NCI-H1417 treated with DMSO at 0.1 percent for 48 hours (cell line): ENCODE results near the gene SLC1A2.

ENCODE experiments used
- DNase-seq: peaks from one replicate; lab custom pipeline; 2025; lab: John Stamatoyannopoulos, UW

SLC1A2 gene

GRCh38 chr11:35376118-35376510 is 43.2 kb downstream of the SLC1A2 start:
- DNase-seq = no peak

- DNase-seq = no peak
Observed at GRCh38 chr11:35375332-35376117, 43.8 kb downstream of the SLC1A2 start.

DNA sequence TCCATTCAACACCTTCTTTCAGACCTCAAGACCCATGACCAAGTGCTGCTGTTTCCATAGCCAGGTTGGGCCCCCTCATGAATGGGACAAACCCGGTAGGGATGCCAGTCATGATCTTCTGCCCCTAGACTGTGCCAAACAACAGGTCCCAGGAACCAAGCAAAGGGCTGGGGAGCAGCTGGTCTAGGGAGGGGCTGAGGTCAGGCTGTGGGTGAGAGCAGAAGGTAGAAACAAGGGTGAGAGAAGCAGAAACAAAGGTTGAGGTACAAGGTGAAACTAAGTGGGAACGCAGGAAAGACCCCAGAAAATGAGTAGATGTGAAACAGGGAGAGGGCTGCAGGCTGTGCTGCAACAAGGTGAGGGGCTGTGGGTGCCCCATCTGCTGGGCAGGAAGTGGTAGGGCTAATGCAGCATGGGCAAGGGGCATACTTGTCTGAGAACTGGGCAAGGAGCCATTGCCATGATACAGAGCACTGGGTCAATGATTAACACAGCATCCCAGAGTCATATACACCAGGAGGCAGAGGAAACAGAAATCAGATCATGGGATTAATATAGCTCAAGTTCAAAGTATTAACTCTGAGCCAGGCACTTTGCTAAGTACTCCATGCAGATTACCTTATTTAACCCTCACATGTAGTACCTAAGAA is 45.9 kb downstream of the SLC1A2 start:
- no peak for DNase-seq

DNA sequence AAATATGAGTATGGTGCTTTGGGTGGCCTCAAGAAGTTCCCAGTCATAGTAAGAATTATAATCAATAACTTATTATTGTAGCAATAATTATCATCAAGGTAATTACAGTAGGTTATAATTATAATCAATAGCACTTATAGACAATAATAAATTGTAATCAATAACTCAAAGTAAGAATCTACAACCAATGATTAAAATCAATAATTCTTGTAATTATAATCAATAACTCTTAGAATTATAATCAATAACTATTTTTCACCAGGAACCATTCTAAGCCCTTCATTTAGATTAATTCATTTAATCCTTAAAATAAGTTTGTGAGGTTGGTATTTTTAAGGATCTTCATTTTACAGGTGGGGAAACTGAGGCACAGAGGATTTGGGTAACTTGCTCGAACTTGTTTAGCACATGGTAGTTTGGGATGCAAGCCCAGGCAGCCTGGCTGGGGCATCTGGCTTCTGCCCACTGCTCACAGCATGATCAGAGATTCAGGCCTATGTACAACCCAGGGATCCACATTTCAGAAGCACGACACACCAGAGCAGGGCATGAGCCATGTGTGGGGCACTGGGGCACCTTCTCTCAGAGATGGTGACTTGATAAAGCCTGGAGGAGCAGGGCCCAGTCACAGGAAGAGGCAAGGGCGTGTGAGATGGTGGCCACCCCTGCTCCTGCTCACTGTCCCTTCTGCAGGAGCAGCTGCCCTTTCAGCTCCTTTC is 46.6 kb downstream of the SLC1A2 start:
- no peak for DNase-seq

DNA sequence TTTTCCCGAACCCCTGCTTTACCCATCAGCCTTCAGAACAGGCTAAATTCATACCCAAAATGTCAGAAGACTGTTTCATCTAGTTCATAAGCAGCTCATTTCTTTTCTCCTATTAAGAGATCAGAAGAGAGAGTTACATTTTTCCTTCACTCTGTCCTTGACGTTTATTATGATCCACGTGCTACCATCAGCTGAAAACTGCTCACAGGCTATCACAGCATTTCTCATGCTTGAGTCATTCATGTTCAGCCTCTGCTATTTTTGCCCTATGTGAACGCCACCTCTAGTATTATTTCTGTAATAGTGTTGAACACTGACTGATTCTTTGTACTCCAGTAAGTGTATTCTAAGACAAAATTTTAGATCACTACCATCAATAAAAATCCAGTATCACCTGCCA is 51.9 kb downstream of the SLC1A2 start:
- DNase-seq = no peak

GRCh38 chr11:35366798-35367197 is 52.6 kb downstream of the SLC1A2 start:
- no peak for DNase-seq

DNA sequence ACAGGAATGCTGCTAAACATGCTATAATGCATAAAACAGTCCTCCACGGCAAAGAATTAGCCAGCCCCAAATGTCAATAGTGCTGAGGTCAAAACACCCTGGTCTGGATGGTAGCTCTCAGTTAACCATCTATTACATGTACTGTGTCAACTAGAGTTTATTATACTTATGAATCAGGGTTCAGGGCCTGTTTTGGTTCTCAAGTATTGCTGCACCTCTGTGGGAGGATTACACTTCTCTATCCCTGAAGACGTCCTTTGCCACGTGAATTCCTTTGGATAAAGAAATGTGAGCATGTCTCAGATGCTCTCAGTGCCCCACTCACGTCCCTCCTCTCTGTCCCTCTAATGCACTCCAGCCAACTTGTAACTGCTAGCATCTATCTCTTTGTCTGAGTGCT is 53.4 kb downstream of the SLC1A2 start:
- no peak for DNase-seq

DNA sequence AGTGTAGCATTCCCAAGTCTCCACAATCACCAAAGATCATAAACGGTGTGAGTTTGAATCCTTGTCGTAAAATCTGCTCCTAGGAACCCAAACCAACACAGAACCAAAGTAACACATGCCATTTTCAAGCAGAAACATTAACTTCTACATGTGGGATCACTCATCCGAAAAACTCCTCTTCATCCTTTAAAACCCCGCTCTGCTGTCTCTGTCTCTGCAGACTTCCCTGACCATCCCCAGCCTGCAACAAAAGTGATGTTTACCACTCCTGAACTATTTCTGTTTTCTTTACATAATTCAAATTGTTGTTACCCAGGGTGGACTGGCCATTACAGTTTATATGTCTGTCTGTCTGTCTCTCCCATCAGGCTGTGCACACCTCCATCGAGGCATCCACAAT is 54.0 kb downstream of the SLC1A2 start:
- DNase-seq = no peak

DNA sequence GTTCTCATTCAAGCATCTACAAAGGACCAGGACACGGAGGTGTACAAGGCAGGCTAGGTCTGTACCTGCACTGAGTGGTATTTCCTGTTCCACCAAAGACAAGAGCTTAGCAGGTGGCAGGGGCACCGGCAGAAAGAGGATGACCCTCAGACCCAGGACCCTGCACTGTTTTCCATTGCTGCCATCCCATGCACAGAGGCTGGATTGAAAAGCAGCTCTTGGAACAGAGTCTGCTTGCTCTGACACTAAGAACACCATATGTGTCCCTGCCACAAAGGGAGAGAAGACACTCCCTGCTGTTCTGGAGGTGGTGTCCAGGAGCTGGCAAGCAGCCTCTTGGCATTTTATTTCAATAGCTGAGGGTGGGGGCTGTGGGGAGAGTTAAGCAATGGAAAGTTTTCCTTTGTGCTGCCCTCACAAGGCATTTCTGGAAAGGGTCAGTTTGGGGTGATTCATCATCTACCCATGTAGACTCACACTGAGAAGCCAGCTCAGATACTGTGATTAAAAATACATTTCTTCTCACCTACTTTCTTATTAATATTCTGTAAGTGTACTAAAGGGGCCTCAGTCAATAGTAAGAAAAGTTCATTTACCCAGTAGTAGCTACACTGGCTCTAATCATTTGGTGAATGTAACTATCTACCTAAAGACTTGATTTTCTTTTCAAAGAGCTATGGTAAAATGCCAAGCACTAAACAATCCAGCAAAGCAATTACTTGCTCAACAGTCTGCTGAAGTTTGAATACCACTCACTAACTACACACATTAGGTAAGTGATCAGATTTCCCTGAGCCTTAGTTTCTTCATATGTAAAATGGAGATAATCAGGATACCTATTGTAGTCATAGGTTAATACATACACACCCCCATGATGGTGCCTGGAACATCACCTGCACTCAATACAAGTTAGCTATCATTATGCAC is 55.2 kb downstream of the SLC1A2 start:
- DNase-seq = no peak

DNA sequence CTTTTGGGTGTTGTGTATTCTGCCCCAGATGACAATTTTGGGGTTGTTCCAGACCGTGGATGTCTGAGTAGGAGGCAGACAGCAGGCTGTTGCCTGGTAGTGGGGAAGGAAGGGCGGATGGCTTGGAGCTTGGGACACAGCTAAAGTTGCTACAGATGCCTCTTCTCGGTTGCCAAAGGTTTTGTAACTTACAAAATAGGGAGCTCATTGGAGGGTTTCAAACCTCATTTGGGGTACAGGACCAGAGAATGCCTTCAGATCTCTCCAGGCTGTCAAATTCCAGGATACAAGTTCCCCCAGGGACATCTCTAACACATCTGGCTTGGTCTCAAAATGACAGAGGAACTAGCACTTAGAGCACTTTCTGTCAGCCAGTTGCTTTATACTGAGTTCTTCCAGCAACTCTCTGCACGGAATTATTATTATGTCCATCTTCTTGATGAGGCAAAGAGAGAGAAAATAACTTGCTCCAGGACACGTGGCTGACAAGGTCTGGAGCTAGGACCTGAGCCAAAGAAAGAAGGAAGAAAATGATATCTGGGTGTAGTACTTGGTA is 56.0 kb downstream of the SLC1A2 start:
- no peak for DNase-seq

GRCh38 chr11:35362521-35362980 is 56.8 kb downstream of the SLC1A2 start:
- no peak for DNase-seq

DNA sequence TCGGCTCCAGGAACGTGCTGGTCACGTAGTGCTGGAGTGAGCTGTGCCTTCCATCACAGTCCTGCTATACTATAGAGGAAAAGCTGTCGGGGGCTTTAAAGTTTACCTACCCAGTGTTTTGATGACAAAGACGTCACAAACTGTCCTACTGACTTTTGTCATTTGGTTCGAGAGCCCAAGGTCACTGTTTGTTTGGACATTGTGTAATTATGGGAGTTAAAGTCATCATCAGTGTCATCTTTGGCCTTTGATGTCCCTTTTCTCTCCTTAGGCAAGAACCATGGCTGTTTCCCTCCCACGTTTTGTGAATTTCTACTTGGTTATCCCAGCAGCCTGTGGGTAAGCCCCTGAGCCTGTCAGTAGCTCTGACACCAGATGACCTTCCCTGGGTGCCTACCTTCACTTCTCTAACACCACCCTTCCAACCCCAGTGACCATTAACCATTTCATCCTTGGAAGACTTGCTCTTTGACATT is 59.3 kb downstream of the SLC1A2 start:
- DNase-seq = no peak

- no peak for DNase-seq
Observed at GRCh38 chr11:35359321-35360054, 59.9 kb downstream of the SLC1A2 start.

GRCh38 chr11:35358391-35358790 is 61.0 kb downstream of the SLC1A2 start:
- no peak for DNase-seq

DNA sequence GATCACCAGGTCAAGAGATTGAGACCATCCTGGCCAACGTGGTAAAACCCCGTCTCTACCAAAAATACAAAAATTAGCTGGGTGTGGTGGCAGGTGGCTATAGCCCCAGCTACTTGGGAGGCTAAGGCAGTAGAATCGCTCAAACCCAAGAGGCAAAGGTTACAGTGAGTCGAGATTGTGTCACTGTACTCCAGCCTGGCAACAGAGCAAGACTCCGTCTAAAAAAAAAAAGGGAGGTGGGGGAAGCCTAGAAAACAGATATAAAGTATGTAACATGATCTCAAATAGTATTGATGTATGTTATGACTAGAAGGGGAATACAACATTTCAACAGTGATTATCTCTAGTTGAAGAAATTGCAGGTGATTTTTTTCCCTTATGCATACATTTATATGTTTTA is 61.4 kb downstream of the SLC1A2 start:
- DNase-seq = no peak

DNA sequence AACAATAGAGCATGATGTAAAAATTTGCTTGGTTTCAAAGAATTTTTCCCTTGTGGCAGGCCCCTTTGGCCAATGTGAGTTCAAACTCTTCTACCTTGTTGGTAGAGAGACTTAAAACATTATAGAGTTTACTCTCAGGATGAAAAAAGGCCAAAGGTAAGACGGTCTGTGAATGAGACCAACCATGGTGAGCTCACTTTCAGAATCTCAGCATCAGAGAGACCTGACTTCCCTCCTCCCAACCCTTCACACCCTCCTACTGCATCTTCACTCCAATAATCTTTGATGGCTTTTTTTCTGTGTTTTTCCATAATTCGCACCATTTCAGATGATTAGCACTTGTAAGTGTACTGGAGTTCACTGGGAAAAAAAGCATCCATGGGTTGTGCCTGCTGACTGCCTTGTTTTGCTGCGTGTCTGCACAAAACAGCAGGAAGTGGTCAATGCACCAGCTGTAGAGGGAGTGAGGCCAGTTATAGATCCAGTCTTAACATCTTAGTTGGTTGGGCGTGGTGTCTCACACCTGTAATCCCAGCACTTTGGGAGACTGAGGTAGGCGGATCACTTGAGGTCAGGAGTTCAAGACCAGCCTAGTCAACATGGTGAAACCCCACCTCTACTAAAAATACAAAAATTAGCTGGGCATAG is 64.1 kb downstream of the SLC1A2 start:
- DNase-seq = no peak

GRCh38 chr11:35354644-35355043 is 64.7 kb downstream of the SLC1A2 start:
- no peak for DNase-seq

DNA sequence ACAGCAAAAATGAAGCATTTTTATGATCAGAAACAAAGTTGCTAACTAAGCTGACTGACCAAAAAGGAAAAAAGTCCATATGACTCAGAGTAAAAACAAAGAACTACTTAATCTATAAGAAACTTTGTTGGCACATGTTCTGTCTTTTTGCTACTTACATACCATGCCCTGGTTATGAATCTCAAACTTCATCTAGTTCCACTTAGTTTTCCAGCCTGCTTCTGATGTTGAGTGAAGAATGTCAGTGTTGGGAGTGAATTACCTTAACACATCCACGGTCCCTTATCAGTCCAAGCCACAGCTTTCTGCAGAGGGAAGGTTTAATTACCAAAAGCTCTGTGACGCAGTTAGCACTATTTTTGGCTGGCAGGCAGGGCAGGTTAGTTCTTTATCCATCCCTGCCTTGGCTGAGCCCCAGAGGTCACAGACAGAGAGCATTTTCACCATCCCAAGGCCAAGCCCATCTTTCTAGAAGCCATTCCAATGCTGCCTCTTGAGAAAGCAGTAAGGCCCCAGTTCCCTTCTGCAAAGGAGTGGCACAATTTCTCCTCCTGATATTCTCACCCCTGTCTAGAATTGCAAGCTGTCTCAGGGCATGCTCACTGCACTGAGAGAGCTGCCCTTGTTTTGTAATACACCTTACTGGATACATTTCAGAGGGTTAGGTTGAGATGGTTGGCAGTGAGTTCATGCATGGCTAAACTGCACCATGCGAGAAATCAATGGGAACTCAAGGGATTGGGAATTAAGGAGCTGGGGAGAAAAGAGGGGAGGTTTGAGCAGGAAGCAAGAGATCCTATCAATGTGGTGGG is 67.1 kb downstream of the SLC1A2 start:
- DNase-seq = no peak

- no peak for DNase-seq
Observed at GRCh38 chr11:35349897-35350296, 69.5 kb downstream of the SLC1A2 start.
